Measurements from ENCODE around the gene RASGRP2. TPM values are rescaled to one million over a fixed set of nuclear protein-coding genes. Genes with fewer than 3 reads are reported as not detected.

RASGRP2 gene
- total RNA-seq, 2 donors from 2014 or later, result 13.3 to 28.7 TPM

- DNase-seq (ENCODE audit: low spot score), result no peak
- Histone ChIP-seq H3K36me3 (no peaks in the 10 kb centered on the region), H3K4me1 (replicated peaks) (no peaks in the 10 kb centered on the region), H3K27me3 (replicated peaks; ENCODE audit: insufficient read depth) (no peaks in the 10 kb centered on the region), H3K4me3 (no peak overlapping the region), H3K27ac (no peak overlapping the region), H3K9me3 (no peaks in the 10 kb centered on the region)
- 78% methylated on average over 6 of the region's 6 CpGs for WGBS
- TF ChIP-seq, protein P1, sequence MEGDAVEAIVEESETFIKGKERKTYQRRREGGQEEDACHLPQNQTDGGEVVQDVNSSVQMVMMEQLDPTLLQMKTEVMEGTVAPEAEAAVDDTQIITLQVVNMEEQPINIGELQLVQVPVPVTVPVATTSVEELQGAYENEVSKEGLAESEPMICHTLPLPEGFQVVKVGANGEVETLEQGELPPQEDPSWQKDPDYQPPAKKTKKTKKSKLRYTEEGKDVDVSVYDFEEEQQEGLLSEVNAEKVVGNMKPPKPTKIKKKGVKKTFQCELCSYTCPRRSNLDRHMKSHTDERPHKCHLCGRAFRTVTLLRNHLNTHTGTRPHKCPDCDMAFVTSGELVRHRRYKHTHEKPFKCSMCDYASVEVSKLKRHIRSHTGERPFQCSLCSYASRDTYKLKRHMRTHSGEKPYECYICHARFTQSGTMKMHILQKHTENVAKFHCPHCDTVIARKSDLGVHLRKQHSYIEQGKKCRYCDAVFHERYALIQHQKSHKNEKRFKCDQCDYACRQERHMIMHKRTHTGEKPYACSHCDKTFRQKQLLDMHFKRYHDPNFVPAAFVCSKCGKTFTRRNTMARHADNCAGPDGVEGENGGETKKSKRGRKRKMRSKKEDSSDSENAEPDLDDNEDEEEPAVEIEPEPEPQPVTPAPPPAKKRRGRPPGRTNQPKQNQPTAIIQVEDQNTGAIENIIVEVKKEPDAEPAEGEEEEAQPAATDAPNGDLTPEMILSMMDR (IDR thresholded peaks at IDR 0.05), result no peak
- TF ChIP-seq POLR2A (IDR thresholded peaks at IDR 0.05), result no peak
- no peak for TF ChIP-seq POLR2AphosphoS5 (IDR thresholded peaks at IDR 0.05)
- intact Hi-C loops (cut with DNase I), result no loop called here
Measured at GRCh38 chr11:64677441-64678023, 66.4 kb downstream of the RASGRP2 start.

Other genes with a start within 250 kb of the RASGRP2 start
- gene SLC22A11, start 188.2 kb downstream of the RASGRP2 start, total RNA-seq, result not detected
- not detected for gene SLC22A12, start 152.9 kb downstream of the RASGRP2 start, total RNA-seq
- 10 to 100 TPM in 1 of 2 donors, under 1 TPM in 1; 0.46 to 26.8 TPM for gene NRXN2, start 20.9 kb downstream of the RASGRP2 start, total RNA-seq
- 10 to 100 TPM in 1 of 2 donors, 1 to 10 TPM in 1; 8.0 to 22.4 TPM for gene PYGM, start 15.8 kb upstream of the RASGRP2 start, total RNA-seq
- 100 to 1,000 TPM; 263 to 409 TPM for gene SF1, start 34.4 kb upstream of the RASGRP2 start, total RNA-seq
- 10 to 100 TPM; 10.7 to 35.8 TPM for gene MAP4K2, start 59.1 kb upstream of the RASGRP2 start, total RNA-seq
- gene MEN1, start 66.4 kb upstream of the RASGRP2 start, total RNA-seq, result 10 to 100 TPM; 27.9 to 45.5 TPM
- 10 to 100 TPM; 17.2 to 24.0 TPM for gene CDC42BPG, start 100.5 kb upstream of the RASGRP2 start, total RNA-seq
- 100 to 1,000 TPM in 1 of 2 donors, 10 to 100 TPM in 1; 38.8 to 104 TPM for gene EHD1, start 134.5 kb upstream of the RASGRP2 start, total RNA-seq
- 10 to 100 TPM; 38.4 to 66.1 TPM for gene ATG2A, start 173.1 kb upstream of the RASGRP2 start, total RNA-seq
- gene PPP2R5B, start 180.5 kb upstream of the RASGRP2 start, total RNA-seq, result 10 to 100 TPM; 14.1 to 32.6 TPM
- not detected for gene GPHA2, start 191.8 kb upstream of the RASGRP2 start, total RNA-seq
- gene MAJIN, start 228.0 kb upstream of the RASGRP2 start, total RNA-seq, result 1 to 10 TPM in 1 of 2 donors, not detected in 1; 7.4 TPM

Data from prostate gland (tissue), 2 donors.